GM18502 (cell line): ENCODE results near the gene DRD2.
A peak's percentile ranks its signal among the peaks of the same experiment; 100 is the strongest.

Source experiments
- ATAC-seq: cut with Tn5 transposase; IDR thresholded peaks from one replicate; pipeline ENCODE4 v1.9.1; 2021; ENCODE audit warnings: mild to moderate bottlenecking; ENCODE audit not compliant: unreplicated experiment, poor library complexity

The DRD2 gene

DNA sequence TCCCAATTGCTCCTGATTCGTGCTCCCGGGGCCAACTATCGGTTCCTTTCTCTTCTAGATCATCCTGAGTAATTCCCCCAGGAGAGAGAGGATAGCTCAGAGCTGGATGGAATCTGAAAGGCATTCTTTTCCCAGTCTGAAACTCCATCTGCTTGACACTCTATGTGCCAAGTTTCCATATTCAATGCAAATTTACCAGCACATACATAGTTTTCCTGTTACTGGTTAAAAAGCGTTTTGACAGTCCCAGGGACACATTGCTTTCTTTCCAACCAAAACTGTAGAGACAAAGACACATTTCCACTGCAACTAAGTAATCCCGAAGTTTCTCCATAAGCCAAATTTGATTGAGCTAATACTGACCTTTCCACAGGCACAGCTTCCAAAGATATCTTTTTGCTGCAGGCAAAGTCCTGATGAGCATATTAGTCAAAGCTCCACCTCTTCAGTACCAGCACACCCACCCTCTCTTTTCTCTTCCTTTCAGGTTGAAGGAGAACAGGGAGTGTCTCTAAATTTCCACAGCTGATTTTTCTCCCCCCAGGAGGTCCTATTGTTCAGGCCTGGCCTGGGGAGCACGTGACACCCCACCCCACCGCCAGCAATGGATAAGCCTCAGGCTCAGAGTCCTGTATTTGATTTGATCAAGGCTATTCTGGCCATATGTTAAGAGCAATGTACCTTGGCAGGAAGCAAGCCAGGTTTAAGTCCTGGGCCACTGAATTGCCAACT lies 97.4 kb downstream of the DRD2 start:
- ATAC-seq, result no peak

DNA sequence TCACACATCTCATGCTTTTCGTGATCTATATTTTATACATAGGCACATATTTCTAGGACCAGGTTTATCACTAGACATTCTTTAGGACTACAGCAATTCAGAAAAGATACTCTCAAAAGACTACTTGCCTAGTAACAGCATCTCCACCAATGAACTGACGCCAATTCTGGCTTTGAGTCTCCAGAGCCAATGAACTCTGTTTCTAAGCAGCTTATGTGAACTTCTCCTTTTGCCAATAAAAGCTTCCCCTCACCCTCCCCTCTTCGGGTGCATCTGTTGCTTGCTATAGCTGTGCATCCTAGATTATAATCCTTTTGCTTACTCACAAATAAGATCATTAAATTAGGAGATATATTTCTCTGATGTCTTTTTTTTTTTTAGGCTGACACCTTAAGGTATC lies 99.0 kb downstream of the DRD2 start:
- peak; percentile 74 for ATAC-seq

DNA sequence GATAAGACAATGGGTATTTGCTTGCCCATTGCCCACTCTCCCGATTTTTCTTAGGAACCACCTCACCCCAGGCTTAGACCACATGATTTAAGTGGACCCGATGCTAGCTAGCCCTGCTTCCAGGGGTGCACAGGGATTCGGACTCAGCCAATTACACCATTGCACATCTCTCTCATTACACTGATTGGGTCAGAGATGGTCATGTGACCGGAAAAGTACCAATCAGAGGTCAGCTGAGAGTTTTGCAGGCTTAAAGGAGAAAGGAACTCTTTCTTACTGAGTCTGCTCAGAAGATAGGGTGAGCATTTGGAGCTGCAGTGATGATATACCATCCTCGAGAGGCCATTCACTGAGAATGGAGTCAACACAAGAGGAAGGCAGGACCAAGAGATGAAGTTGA lies 99.8 kb downstream of the DRD2 start:
- no peak for ATAC-seq

DNA sequence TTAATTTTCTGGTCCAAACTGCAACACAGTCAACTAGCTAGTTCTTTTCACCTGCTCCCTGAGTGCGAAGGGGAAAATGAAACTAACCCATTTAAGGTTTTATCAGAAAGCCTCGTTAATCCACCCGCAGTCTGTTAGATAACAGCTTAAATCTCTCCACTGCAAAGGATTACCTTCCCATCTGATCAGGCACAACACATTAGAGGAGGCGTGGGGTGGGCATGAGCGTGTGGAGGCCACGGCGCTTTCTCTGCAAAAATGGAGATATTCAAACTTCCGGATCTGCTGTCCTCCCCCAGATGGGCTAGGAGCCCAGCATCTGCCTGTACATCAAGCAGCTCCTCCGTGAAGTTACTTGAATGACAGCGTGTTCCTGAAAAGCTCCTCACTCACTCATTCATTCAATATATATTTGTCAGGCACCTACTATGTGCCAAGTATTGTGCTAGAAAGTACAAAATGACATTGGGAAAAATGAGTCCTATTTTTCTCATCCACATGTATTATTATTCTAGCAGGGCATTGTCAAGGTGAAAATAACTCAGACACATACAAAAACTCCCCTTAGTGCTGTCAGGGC lies 101.1 kb downstream of the DRD2 start:
- no peak for ATAC-seq

DNA sequence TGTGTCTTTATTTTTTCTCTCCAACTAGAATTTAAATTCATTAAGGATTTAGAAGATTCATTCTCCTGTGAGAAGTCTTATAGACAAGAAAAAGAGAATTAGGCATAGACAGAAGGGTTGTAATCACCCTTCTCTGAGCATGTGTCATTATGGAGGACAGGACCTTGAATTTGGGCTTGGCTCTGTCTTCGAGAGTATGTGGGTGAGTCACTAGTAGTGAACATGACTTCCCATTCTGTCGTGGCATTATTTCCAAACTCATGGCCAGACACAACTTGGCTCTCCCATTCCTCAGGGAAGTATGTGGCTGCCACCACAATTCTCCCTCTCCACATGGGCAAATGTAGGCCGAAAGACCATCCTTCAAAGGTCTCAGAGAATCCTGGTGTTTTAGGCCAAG lies 101.9 kb downstream of the DRD2 start:
- no peak for ATAC-seq

DNA sequence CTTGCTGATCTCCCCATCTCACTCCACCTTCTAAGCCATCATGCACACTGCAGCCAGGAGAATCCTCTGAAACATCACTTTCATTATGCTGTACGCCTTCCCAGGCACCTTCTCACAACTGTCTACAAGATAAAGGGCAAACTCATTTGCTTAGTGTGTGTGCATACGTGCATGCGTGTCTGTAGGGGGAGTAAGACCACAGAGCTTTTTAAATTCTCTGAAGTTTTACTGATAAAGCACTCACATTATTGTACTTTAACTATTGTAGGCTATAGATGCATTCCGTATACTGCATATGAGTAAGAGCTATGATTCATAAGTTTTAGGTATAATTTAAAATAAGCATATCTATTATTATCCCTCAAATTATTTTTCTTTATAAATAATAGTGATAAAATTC lies 102.9 kb downstream of the DRD2 start:
- no peak for ATAC-seq

DNA sequence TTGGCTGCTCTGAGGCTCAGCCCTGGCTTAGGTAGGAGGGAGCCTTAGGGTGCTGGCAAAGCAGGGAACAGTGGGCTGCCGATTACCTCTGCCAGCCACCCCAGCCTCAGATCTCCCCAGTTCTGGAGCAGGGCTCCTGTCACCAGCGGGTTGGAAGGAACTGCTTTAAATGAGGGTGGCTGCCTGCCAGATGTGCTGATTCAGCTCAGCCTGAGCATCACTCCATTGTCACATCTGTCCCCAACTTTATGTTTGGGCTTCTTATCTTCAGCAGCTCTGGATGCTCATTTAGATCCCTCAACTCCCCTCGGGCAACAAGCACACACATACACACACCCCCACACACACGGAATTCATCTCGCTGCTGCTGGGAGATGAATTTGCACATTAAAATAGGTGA lies 104.6 kb downstream of the DRD2 start:
- no peak for ATAC-seq

DNA sequence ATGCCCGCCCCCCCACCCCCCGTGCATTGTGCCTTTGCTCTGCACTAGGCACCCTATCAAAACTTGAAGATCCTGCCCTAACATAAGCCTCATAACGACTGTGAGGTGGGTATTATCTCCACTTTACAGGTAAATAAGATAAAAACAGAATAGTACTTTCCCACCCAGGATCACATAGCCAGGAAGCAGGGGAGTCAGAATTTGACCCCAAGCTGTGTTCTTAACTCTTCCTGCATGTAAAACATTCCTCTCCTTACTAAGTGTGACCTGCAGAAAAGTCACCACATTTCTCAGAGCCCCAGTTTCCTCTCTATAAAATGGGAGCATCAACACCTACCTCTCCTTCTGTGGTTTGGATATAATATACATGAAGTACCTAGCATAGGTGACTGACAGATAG lies 105.8 kb downstream of the DRD2 start:
- ATAC-seq, result no peak

DNA sequence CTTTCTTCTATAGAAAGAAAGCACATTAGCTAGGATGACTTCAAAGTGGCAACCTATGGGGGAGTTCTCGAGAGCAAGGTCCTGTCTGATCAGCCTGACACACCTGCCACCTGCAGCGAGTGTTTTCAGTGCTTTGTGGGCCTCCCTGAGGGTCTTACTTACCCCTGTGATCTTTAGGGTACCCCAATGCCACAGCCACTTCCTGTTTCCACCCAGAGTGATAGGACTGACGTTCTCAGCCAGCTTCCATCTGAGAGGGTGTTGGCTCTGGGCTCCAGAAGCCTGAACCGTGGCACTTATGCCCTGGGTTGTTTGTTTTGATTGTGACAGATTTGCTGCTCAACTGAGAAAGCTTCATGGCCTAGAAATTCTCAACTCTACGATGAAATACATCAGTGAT lies 109.3 kb downstream of the DRD2 start:
- ATAC-seq, result no peak

DNA sequence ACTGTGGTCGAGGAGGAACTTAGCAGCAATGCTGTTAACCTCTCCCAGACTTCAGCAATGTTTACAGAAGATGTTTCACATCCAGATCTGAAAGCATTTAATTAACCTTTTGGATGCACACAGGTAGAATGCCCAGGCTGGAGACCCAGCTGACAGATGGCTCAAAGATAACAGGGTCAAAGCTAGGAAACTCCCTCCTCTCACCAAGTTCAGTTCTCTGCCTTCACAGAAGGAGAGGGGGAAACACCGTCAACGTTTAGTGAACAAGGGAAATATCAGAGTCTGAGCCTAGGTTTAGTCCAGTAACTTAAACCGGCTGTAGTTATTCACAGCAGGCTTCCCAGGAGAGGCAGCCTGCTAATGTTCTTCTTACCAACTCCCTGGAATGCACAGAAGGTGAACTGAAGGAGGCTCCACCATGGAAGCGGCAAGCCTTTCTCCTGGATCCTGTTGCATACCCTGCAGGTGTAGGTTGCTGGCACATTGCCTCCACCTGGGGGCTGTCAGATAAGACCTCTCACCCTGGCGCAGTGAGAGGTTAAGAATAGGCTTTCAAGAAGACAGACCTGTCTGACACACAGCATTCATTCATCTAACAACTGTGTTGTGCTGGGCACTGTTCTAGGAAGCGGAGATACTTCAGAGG lies 111.1 kb downstream of the DRD2 start:
- ATAC-seq, result no peak

DNA sequence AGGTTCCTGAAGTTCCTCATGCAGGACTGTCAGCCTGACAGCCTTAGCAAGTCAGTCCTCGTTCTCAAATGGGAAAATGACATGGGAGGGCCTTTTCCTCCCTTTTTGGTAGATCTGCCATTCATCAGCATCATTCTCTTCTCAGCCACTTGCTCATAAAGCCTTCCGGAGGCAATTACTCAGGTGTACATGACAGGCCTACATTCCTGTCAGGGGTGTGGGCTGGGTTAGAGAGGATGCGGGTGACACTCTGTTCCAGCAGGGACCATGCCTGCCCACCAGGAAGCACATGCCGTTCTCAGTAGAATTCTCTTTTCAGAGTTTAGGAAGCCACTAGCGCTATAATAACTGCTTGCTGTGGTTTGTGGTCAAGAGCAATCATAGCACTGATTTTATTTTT lies 111.8 kb downstream of the DRD2 start:
- ATAC-seq, result no peak
